ENCODE results near the gene STX5. TPM values are rescaled to one million over a fixed set of nuclear protein-coding genes. Genes with fewer than 3 reads are reported as not detected.

STX5 gene
- total and polyA plus RNA-seq, 9 of the 15 experiments (the other 6 are each of a cell fraction or from before 2014, with no cell fraction given), result 2.8 to 28.6 (median 23.7) TPM

DNA sequence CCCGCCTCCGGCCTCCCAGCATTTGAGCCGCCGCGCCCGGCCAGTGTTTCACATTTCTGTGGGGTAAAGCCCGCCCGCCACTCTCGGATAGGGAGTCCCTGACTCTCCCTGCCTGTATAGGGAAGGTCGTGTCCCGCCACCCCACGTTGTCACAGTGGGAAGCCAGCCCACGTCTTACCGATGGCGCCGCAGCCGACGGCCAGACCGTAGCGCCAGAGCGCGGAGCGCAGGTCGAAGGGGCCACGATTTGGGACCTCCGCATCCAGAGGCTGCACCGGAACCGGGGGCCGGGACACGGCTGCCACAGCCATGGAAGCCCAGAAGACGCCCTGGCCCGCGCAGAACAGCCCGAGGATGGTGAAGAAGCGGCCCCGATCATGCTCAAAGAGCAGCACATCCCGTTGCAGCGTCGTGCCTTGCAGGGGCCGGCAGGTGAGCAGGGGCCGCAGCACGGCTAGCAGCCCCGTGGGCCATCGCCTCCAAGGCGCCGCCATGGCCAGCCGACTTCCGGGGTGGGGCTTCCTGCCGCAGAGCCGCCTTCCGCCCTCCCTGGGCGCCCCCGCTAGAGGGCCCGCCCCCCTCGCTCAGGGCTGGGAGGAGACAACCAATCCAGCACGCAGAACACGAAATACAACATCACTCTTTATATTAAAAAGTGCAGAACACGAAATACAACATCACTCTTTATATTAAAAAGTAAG lies 40.2 kb downstream of the STX5 start, which contains the start of gene TMEM223 (continued):
- TF ChIP-seq, protein P1, sequence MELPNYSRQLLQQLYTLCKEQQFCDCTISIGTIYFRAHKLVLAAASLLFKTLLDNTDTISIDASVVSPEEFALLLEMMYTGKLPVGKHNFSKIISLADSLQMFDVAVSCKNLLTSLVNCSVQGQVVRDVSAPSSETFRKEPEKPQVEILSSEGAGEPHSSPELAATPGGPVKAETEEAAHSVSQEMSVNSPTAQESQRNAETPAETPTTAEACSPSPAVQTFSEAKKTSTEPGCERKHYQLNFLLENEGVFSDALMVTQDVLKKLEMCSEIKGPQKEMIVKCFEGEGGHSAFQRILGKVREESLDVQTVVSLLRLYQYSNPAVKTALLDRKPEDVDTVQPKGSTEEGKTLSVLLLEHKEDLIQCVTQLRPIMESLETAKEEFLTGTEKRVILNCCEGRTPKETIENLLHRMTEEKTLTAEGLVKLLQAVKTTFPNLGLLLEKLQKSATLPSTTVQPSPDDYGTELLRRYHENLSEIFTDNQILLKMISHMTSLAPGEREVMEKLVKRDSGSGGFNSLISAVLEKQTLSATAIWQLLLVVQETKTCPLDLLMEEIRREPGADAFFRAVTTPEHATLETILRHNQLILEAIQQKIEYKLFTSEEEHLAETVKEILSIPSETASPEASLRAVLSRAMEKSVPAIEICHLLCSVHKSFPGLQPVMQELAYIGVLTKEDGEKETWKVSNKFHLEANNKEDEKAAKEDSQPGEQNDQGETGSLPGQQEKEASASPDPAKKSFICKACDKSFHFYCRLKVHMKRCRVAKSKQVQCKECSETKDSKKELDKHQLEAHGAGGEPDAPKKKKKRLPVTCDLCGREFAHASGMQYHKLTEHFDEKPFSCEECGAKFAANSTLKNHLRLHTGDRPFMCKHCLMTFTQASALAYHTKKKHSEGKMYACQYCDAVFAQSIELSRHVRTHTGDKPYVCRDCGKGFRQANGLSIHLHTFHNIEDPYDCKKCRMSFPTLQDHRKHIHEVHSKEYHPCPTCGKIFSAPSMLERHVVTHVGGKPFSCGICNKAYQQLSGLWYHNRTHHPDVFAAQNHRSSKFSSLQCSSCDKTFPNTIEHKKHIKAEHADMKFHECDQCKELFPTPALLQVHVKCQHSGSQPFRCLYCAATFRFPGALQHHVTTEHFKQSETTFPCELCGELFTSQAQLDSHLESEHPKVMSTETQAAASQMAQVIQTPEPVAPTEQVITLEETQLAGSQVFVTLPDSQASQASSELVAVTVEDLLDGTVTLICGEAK (IDR thresholded peaks at IDR 0.05), result peak; percentile 91
- TF ChIP-seq, protein P1 (CRISPR knock-in tag; IDR thresholded peaks at IDR 0.05), result no peak
- TF ChIP-seq, protein P2, sequence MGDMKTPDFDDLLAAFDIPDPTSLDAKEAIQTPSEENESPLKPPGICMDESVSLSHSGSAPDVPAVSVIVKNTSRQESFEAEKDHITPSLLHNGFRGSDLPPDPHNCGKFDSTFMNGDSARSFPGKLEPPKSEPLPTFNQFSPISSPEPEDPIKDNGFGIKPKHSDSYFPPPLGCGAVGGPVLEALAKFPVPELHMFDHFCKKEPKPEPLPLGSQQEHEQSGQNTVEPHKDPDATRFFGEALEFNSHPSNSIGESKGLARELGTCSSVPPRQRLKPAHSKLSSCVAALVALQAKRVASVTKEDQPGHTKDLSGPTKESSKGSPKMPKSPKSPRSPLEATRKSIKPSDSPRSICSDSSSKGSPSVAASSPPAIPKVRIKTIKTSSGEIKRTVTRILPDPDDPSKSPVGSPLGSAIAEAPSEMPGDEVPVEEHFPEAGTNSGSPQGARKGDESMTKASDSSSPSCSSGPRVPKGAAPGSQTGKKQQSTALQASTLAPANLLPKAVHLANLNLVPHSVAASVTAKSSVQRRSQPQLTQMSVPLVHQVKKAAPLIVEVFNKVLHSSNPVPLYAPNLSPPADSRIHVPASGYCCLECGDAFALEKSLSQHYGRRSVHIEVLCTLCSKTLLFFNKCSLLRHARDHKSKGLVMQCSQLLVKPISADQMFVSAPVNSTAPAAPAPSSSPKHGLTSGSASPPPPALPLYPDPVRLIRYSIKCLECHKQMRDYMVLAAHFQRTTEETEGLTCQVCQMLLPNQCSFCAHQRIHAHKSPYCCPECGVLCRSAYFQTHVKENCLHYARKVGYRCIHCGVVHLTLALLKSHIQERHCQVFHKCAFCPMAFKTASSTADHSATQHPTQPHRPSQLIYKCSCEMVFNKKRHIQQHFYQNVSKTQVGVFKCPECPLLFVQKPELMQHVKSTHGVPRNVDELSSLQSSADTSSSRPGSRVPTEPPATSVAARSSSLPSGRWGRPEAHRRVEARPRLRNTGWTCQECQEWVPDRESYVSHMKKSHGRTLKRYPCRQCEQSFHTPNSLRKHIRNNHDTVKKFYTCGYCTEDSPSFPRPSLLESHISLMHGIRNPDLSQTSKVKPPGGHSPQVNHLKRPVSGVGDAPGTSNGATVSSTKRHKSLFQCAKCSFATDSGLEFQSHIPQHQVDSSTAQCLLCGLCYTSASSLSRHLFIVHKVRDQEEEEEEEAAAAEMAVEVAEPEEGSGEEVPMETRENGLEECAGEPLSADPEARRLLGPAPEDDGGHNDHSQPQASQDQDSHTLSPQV (IDR thresholded peaks at IDR 0.05), result no peak
- TF ChIP-seq CXXC5 (CRISPR knock-in tag; IDR thresholded peaks at IDR 0.05), result peak; percentile 66
- TF ChIP-seq ZFP36 (IDR thresholded peaks at IDR 0.05; ENCODE audit: low read depth, low read length, partially characterized antibody), result no peak
- TF ChIP-seq RBM22 (IDR thresholded peaks at IDR 0.05; ENCODE audit: low read depth, low read length, poor library complexity, severe bottlenecking), result peak; percentile 78

Data from K562 (cell line).